Lower leg skin (tissue), 3 donors: ENCODE measurements around the gene BACE1.

Source experiments
- POLR2A ChIP-seq, 2 donors: fragments of 450-650 bp; IDR thresholded peaks; one replicate each; pipeline ENCODE4 v1.6.1; 2016 to 2017; ENCODE audit warnings: antibody characterized with exemption in 2 of 2, mild to moderate bottlenecking in 1 of 2, moderate library complexity in 1 of 2
- TF ChIP-seq, protein P1 (sequence below), 3 donors: fragments of 450-650 bp; IDR thresholded peaks; one replicate each; pipeline ENCODE4 v1.5.1; 2016; ENCODE audit warnings: antibody characterized with exemption in 3 of 3, mild to moderate bottlenecking in 3 of 3, moderate library complexity in 2 of 3

DNA sequence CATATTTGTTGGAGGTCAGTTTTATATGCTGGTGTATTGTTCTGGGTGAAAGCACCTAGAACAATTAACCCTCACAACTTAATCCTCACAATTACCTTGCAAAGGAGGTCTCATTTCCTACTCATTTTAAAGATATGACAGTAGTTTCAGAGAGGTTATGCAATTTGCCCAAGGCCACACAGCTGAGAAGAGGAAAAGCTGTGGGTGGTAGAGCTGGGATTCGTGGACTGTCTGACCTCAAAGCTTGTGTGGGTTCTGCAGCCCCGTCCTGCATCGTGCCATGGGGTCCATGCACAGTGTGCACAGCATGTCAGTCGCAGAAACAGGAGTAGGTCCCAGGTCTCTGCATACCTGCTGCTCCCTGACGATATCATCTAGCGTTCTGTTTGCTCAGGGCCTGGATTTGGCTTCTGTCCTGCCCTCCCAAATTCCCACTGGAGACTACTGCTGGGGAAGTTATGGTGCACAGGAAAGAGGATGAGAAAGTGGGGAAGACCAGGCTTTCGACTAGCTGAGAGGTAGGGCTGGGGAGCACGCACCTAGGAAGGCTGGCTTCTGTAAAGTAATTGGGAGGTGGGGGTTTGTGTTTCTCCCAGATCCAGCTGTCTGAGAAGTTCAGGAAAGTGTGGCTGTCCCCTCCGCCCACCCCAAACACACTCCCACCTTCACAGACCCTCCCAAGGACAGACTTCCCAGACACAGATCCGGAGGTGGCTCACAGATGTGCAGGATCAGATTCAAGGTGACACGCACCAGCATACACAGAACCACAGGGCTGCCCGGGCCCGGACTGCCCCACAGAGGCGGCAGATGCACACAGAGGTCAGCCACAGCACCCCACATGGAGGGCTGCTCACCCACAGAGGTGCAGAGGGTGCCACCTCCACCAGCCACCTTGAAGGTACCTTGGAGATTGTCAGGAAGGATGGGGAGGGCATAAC, 2.0 kb downstream of the BACE1 start:
- TF ChIP-seq, protein P1, sequence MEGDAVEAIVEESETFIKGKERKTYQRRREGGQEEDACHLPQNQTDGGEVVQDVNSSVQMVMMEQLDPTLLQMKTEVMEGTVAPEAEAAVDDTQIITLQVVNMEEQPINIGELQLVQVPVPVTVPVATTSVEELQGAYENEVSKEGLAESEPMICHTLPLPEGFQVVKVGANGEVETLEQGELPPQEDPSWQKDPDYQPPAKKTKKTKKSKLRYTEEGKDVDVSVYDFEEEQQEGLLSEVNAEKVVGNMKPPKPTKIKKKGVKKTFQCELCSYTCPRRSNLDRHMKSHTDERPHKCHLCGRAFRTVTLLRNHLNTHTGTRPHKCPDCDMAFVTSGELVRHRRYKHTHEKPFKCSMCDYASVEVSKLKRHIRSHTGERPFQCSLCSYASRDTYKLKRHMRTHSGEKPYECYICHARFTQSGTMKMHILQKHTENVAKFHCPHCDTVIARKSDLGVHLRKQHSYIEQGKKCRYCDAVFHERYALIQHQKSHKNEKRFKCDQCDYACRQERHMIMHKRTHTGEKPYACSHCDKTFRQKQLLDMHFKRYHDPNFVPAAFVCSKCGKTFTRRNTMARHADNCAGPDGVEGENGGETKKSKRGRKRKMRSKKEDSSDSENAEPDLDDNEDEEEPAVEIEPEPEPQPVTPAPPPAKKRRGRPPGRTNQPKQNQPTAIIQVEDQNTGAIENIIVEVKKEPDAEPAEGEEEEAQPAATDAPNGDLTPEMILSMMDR (IDR thresholded peaks at IDR 0.05): no peak
- no peak for TF ChIP-seq POLR2A (IDR thresholded peaks at IDR 0.05)
